Measurements from ENCODE around the gene CPSF3.

Gene CPSF3

DNA sequence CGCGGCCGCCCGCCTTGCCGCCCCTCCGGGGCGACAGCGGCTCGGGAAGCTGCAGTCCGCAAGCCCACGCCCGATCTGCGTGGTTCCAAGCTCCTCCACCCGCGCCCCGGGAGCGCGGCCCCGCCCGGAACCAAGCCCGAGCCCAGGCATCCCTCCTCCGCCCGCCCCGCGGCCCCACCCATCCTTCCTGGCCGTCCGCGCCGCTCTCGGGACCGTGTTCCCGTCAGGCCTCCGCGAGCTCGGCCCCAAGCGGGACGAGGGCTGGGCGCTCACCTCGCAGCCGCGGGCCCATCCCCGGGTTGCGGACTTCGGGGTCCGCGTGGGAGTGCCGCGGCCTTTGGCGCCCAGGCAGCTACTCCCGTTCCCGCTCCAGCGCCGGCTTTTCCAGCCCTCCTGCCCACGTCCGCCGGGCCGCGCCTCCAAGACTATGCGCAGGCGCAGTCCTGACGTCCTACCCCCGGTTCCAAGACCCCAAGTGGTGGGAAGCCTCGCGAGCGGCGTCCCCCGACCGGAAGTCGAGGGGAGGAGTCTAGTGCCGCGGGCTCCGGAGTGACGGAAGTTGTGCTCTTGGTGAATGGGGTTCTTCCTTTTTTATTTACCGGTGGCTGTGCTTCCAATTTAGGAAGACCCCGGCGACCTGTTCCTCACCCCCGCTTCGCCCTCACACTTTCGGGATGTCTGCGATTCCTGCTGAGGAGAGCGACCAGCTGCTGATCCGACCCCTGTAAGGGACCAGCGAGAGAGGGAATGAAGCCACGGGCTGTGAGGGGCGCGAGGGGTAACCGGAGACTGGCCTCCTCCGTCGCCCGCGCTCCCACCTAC, at the start of gene CPSF3, which contains the start of gene ITGB1BP1:
Gene CPSF3, plus strand, starts transcription at position 555 of the 822 bp plus-strand sequence. Its CDS starts 120 bp downstream, at position 675.
Gene ITGB1BP1, minus strand, starts transcription at position 429 of the 822 bp plus-strand sequence. CDS start 4,831 bp downstream, outside the sequence.
- DNase-seq (ENCODE audit: low spot score) = peak; percentile 97

DNA sequence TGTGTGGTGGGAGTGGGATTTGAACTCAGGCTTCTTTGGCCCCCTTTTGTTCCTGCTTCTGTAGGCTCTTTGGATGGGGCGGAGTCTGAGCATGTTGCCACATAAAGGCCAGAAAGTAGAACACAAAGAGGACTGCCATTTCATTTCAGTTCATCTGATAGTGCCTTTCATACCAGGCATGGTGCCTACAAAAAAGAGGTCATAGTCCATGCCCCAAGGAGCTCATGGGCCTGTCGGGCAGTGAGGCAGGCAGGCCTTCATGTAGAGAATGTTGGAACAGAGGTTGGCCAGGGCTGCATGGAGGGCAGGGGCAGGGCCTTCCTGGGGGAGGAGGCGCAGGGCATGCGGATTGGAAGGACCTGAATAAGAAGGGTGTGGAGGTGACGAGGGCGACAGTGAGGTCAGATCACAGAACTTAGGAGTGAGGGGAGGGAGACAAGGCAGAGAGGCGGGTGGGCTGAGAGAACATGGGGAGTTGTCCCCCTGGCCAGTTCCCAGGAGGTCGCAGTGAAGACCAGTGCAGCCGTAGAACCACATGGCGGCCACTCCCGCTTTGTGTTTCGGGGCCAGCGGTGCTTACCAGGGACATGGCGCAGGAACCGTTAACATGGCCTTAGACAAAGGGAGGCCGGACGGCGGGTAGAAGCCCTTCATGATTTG, 49.3 kb upstream of the CPSF3 start:
- no peak for DNase-seq (ENCODE audit: low spot score)

DNA sequence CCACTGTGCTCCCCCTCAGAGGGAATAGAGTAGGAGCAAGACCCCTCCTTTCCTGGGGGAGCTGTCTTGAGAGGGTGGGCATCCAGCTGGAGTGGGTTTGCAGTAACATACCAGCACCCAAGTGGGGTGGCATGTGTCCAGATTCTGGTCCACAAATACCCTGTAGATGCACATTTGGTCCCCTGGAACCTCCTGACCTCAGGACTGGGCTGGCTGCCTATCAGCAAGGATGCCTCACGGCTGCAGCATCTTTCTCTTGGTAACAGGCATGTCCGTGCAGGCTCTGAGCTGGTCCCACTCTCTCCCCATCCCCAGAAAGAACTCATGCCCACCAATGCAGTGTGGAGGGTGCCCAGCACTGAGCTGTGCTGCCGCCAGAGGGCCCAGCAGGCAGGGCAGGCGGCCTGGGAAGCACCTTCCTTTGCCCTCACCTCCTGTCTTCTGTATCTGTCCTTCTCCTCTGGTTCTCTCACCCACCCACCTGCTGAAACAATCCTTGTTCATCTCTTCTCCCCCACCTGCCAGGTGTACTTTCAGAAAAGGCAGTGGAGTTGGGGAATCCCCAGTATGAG, 47.5 kb upstream of the CPSF3 start:
- no peak for DNase-seq (ENCODE audit: low spot score)

DNA sequence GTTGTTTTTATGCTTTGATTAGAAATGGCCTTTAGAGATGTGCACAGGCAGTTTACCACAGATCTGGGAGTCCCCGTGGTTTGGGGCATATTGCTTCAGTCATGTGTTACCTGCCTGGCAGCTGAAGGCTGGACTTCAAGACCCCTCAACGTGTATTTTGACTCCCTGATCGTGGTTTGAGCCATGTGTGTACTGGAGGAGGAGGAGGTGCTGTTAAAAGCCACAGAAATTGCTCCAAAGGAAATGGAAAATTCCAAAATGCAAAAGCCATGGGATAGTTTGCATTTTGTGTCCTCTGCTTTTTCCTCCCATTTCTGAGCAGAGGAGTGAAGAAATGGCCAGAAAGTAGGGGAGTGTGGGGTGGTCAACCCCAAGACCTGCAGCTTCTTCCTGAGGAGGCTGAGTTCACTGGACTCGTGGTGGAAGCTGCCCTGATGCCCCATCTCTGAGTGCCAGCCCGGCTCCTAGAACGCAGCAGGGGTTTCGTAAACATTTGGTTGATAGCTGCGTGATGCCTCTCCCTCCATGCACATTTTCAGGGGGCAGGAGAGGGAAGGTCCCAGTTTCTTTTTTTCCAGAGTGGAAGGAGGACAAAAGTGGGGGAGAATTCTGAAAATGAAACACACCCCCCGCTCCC, 45.9 kb upstream of the CPSF3 start:
- DNase-seq (ENCODE audit: low spot score) = no peak

DNA sequence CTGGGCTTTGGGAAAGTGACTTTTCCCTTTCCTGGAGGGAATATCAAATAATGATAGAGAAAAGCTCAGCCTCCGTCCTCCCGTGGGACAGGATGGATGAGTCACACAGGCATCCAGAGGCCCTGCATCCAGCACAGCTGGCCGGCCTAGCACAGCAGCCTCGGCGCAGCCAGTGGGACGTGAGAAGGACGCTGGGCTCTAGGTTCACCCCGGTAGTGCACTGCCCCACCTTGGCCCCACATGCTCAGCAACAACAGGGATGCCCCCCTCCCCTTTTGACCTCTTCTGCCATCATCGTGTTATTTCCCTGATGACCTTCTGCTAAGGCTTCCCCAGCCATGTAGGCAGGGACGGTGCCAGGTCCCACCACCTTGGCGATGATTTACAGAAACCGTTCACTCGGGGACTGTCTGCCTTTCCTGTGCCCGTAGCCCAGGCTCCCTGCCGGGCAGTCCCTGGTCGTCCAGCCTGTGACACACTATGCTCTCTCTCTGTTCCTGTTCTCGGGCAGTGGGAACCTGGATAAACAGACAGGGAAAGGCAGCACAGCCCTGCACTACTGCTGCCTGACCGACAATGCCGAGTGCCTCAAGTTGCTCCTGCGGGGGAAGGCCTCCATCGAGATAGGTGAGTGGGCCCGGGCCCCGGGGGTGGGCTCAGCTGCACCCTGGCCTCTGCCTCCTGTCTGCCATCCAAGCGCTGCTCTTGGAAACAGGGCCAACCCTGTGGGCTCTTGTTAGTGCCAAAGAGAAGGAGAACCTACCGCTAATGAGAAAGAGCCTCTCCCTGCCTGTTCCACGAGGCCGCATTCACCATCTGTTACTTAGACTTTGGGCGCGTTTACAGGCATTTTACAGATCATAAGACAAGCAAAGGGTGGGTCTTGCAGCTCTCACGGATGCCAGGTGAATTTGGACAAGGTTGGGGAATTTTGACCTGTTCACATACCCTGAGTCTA, 44.7 kb upstream of the CPSF3 start:
- peak; percentile 43 for DNase-seq (ENCODE audit: low spot score)

DNA sequence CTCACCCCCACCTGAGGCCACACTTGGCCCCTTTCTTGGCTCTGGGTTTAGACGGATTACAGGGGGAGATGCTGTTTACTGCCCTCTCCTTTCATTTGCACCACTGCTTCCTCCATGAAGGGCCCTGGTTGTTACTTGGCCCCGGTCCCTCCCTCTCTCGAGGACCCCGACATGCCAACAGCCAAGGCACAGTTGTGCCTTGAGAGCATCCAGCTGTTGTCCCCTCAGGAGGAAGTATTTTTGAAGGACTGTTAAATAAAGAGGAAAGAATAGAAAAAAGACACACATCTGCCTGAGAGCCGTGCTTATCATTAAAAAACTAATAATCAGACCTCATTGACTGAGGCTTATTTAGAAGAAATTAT, 44.1 kb upstream of the CPSF3 start:
- no peak for DNase-seq (ENCODE audit: low spot score)

DNA sequence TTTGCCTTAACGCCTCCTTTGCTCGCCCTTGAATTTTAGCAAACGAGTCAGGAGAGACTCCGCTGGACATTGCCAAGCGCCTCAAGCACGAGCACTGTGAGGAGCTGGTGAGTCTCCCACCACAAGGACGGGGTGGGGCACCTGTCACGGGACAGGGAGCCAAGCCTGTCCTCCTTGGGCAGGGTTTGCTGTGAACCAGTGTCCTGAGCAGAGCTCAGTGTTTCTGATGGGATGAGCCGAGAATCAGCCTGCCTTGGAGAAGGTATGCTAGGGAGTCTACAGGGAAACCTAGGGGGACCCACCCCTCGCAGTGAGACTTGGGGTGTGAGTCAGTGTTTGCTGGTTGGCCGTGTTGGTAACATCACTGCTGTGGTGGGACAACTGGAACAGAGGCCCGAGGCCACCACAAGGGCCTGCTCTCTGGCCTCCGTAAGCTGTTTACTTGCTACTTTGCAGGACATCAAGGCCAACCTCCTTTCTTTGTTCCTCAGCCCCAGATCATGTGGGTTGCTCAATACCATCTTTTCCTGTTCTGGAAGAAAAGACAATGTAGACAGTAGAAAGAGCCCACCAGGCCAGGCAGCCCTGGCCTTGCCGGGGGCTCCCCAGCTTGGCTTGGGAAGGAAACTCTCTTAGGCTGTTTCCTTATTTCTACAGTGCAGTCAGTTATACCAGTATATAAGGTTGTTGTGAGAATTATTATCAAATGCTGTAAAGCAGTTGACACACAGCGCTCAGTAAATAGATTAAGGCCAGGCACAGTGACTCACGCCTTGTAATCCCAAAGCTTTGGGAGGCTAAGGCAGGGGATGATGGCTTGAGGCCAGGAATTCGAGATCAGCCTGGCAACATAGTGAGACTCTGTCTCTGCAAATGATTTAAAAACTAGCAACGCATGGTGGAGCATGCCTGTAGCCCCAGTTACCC, 42.5 kb upstream of the CPSF3 start:
- DNase-seq (ENCODE audit: low spot score) = peak; percentile 36

DNA sequence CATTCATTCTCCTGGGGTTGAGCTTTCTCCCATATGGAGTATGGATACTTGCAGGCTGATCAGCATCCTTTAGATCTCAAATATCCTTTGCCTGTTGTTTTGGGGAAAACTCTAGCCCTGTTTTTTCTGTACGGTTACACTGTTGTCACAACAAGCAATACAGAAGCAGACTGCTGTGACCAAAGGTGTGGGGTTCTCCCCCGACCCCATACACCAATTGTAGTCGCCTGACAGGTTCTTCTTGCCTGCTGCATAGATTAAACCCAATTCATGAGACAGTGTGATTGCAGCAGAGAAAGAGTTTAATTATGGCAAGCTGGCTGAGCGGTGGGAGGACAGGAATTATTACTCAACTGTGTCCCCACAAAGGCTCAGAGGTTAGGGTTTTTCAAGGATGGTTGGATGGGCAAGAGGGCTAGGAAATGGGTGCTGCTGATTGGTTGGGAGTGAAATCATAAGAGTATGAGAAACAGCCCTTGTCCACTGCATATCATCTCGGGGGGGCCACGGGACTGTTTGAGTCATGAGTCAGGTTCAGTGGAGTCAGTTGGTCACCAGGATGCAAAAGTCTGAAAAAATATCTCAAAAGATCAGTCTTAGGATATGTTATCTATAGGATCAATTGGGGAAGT, 40.7 kb upstream of the CPSF3 start:
- no peak for DNase-seq (ENCODE audit: low spot score)

DNA sequence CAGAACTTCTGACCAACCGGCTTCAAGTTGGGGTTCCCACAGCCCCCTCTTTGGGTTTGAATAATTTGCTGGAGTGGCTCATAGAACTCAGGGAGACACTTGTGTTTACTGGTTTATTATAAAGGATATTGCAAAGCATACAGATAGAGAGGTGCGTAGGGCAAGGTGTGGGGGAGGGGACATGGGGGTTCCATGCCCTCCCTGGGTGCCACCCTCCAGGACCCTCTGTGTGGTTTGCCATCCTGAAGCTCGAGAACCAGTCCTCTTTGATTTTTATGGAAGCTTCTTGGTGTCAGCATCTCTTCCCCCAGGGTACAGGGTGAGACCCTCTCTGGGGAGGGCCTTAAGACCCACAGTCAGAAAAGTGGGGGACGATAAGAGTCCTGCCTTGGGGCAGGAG, 38.9 kb upstream of the CPSF3 start:
- no peak for DNase-seq (ENCODE audit: low spot score)

DNA sequence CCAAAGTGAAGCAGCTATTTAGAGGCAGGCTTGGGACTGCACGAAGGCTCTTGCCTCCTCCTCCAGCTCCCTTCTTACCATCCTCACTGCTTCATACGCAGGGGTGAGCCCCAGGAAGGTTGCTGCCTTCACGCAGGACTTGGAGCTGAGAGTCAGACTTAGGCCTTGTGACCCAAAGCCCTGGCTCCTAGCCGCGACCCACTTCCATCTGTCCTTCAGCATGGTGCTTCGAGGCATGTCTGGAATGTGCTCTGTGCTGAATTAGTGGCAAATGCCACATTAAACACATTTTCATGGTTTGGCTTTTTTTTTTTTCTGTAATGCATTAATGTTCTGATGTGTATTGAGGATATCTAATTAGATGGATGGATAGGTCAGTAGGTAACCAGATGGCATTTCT, 37.6 kb upstream of the CPSF3 start:
- DNase-seq (ENCODE audit: low spot score) = no peak

DNA sequence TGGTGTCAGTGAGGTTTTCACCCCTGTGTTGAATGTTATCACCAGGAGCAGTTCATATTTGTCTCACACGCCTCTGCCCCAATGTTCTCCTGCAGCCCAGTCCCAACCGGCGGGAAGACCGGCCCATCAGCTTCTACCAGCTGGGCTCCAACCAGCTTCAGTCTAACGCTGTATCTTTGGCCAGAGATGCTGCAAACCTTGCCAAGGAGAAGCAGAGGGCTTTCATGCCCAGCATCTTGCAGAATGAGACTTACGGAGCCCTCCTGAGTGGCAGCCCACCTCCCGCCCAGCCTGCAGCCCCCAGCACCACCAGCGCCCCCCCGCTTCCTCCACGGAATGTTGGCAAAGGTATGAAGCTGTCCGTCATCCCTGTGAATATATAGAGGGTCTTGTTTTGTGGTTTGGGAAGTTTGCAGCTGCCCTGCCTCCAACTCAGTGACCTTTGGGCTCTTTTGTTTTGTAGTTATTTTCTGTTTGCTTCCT, 35.2 kb upstream of the CPSF3 start:
- DNase-seq (ENCODE audit: low spot score) = no peak

DNA sequence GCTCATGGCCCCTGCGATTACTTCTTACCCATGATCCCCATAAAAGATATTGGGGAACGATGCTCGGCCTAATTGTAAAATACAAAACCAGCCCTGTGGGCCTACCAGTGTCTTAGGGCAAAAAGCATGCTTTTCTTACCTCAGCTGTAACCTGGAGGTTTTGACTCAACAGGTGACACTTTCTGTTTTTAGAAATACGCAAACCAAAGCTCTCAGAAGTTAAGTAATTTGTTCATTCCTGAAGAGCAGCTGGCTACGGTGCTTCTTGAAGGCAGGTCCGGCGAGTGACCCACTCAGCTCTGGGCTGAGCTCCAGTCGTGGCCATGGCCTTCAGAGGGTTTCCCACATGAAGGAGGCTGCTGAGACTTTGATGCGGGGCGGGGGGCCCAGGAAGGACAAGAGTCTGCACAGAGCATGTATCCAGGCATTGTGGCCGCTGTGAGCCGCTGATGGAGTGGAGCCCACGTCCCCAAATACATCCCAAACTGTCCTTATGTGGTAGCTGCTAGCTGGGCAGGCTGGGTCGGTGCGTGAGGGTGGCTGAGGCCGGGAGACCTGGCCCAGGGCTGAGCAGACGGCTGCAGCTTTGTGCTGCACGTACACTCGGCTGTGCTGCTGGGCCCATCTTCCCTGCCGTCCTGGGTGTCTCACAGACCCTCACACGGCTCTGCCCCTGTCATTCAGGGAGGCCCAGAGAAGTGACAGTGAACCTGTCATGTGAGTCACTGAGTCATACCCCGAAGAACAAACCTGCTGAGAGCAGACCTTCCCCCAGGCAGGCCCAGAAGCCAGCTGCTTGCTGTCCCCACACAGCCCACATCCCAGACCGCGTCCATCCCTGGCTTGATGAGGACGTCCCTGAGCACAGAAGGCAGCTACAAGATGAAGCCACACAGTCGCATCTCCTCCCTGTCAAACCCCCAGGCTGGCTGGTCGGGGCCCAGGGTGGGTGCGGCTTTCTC, 34.2 kb upstream of the CPSF3 start:
- DNase-seq (ENCODE audit: low spot score) = no peak

DNA sequence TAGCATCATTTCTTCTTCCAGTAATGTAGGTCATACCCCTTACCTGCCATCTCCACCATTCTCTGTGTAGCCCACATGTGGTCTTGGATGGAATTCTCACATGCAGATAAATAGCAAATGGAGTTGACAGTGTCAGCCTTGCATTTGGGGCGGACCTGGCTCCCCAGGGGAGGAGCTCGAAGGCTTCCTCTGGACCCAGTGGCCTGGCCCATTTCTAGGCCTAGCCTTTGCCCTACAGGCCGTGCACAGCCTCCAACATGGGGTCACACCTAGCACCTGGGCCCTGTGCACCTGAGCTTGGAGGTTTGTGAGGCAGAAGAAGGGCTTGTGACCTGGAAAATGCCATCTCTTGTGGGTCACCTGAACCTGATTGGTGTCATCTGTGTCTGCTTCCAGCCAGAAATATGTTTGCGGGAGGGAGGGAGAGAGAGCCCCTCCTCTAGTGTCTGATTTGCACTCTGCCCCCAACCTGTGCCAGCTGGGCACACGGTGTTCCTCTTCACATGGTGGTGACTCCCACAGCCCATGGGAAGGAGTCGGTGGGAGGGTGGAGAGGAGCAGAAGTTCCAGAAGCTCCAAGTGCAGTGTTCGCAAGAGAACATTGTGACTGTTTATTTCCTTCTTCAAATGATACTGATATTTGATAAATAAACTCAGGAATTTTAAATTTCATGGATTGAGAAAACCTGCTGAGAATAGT, 33.2 kb upstream of the CPSF3 start:
- DNase-seq (ENCODE audit: low spot score) = no peak

DNA sequence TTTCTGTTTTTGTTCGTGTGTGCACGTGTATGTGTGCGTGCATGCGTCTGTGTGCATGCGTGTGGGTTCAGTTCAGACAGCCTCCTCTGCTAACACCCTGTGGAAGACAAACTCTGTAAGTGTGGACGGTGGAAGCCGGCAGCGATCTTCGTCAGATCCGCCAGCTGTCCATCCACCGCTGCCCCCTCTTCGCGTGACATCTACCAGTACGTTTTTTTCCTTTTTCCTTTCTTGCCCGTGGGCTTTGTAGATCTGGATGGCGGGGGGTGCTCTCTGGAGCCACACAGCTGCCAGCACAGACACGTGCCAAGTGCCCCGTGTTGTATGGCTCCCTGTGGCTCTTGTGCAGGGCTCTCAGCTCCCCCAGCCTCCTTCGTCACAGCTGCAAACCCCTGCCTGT, 32.5 kb upstream of the CPSF3 start:
- no peak for DNase-seq (ENCODE audit: low spot score)

DNA sequence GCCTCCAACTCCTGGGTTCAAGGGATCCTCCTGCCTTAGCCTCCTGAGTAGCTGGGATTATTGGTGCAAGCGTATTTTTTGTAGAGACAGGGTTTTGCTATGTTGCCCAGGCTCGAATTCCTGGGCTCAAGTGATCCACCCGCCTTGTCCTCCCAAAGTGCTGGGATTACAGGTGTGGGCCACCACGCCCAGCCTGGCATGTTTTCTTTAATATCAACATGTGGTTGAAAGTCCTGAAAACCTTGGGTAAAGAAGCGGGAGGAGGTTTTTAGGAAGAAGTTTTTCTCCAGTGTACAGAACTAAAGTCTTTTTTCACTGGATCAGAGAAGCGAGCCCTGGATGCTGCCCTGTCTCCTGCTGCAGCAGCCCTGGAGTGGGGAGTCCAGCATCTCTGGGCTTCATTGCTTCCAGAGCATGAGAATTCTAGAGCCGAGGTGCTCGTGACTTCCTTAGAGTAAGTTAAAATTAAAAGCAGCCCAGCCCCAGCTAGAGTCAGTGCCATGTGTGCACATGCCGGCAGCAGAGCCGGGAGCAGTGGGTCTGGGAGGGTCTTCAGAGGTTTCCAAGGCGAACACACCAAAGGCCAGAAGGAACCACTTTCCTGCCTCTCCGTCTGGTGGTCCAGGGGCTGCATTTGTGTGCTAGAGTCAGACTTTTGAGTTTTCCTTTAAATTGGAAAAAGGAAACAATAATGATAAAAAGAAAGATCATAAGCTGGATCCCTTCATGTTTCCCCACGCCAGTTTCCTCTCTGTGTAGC, 31.3 kb upstream of the CPSF3 start:
- DNase-seq (ENCODE audit: low spot score) = no peak

DNA sequence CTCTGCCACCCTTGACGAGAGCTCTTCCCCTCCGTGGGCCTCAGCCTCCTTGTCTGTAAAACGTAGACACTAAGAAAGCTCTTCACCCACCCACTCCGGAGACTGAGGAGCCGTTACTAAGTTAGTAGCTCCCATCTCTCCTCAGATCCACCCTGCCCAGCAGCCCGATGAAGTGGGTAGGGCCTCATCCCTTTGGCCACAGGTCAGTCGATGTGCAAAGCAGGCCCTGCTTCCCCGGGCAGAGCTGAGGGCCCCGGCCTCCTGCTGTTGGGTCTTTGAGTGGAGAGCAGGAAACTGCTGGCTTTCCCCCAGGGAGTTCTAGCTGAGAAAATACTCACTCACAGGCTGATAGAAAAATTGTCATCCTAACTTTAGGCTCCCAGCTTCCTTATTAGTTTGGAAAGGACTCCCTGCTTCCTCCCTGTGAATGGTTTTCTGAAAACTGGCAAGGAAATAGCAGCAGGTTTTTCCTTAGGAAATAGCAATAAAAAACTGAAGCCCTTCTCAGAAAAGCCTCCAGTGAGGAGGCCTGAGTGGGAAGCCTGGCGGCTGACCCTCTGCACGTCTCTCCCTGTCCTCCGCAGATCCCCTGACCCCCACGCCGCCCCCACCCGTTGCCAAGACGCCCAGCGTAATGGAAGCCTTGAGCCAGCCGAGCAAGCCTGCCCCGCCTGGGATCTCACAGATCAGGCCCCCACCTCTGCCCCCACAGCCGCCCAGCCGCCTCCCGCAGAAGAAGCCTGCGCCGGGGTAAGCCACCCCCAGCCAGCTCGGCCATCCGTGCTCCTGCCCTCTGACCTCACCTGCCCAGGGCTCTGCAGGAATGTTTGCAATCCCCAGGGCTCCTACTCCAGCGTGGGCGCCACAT, 30.3 kb upstream of the CPSF3 start:
- no peak for DNase-seq (ENCODE audit: low spot score)
